Liver (tissue), 9 donors: ENCODE measurements around the gene KCND2. TPM values are rescaled to one million over a fixed set of nuclear protein-coding genes. Genes with fewer than 3 reads are reported as not detected.

ENCODE experiments used
- DNase-seq: peaks from one replicate; pipeline ENCODE4 v3.0.0-alpha.2; 2017; ENCODE audit warnings: low spot score
- H3K27ac ChIP-seq, 2 donors: one replicate each; pipeline ENCODE4 v1.7.0; 2013; ENCODE audit warnings: inconsistent platforms in 2 of 2, low read length in 2 of 2, control low read depth in 1 of 2, low read depth in 1 of 2, mild to moderate bottlenecking in 1 of 2
- H3K27me3 ChIP-seq, 4 donors: one replicate each; pipeline versions ENCODE4 v1.6.1 to v1.7.0; 2013; ENCODE audit warnings: low read length in 3 of 4, inconsistent platforms in 1 of 4, mild to moderate bottlenecking in 1 of 4, moderate library complexity in 1 of 4; ENCODE audit not compliant: control insufficient read depth in 4 of 4, insufficient read depth in 4 of 4
- H3K36me3 ChIP-seq, 4 donors: one replicate each; pipeline versions ENCODE4 v1.6.1 to v1.7.0; 2013; ENCODE audit warnings: low read length in 3 of 4, mild to moderate bottlenecking in 3 of 4, low read depth in 1 of 4, moderate library complexity in 1 of 4; ENCODE audit not compliant: control insufficient read depth in 4 of 4, insufficient read depth in 3 of 4
- H3K4me1 ChIP-seq, 4 donors: one replicate each; pipeline versions ENCODE4 v1.6.1 to v1.7.0; 2013; ENCODE audit warnings: low read length in 3 of 4, mild to moderate bottlenecking in 3 of 4, moderate library complexity in 1 of 4; ENCODE audit not compliant: control insufficient read depth in 4 of 4, insufficient read depth in 4 of 4
- H3K4me3 ChIP-seq, 3 donors: one replicate each; pipeline versions ENCODE4 v1.6.1 to v1.7.0; 2013; ENCODE audit warnings: low read length in 3 of 3, control low read depth in 1 of 3, low read depth in 1 of 3, mild to moderate bottlenecking in 1 of 3
- H3K9ac ChIP-seq, 2 donors: one replicate each; pipeline ENCODE4 v1.7.0; 2013; ENCODE audit warnings: low read length in 2 of 2, mild to moderate bottlenecking in 2 of 2, moderate library complexity in 2 of 2, control low read depth in 1 of 2, low read depth in 1 of 2
- H3K9me3 ChIP-seq, 4 donors: one replicate each; pipeline versions ENCODE4 v1.6.1 to v1.7.0; 2013; ENCODE audit warnings: low read length in 3 of 4; ENCODE audit not compliant: control insufficient read depth in 4 of 4
- ATF3 ChIP-seq: IDR thresholded peaks from 2 replicates; pipeline ENCODE4 v1.6.1; 2016; ENCODE audit warnings: antibody characterized with exemption
- CTCF ChIP-seq: fragments of 150-350 bp; IDR thresholded peaks from 2 replicates; pipeline ENCODE4 v1.5.1; 2017; ENCODE audit warnings: improper control_type of control experiment, low read depth, low read length; ENCODE audit not compliant: missing input control
- EGR1 ChIP-seq, 2 donors: IDR thresholded peaks; 2 replicates each; pipeline ENCODE4 v1.6.1; 2016 to 2018; ENCODE audit warnings: antibody characterized with exemption in 2 of 2, low read depth in 2 of 2
- FOXA1 ChIP-seq: IDR thresholded peaks from 2 replicates; pipeline ENCODE4 v1.6.1; 2016; ENCODE audit warnings: antibody characterized with exemption
- FOXA2 ChIP-seq: IDR thresholded peaks from 2 replicates; pipeline ENCODE4 v1.6.1; 2016; ENCODE audit warnings: antibody characterized with exemption
- GABPA ChIP-seq, 2 donors: IDR thresholded peaks in 1 of 2; conservative IDR thresholded peaks in 1 of 2; 2 replicates each; pipeline ENCODE4 v1.6.1; 2016; ENCODE audit warnings: antibody characterized with exemption in 2 of 2, mild to moderate bottlenecking in 1 of 2, moderate library complexity in 1 of 2
- HNF4A ChIP-seq, 2 donors: conservative IDR thresholded peaks; 2 replicates each; pipeline ENCODE4 v1.6.1; 2016; ENCODE audit warnings: antibody characterized with exemption in 2 of 2, mild to moderate bottlenecking in 2 of 2
- HNF4G ChIP-seq: IDR thresholded peaks from 2 replicates; pipeline ENCODE4 v1.6.1; 2016; ENCODE audit warnings: antibody characterized with exemption
- JUND ChIP-seq, 2 donors: IDR thresholded peaks; 2 replicates each; pipeline ENCODE4 v1.6.1; 2016; ENCODE audit warnings: antibody characterized with exemption in 2 of 2
- MAX ChIP-seq: IDR thresholded peaks from 2 replicates; pipeline ENCODE4 v1.6.1; 2016; ENCODE audit warnings: antibody characterized with exemption
- NR2F2 ChIP-seq: IDR thresholded peaks from 2 replicates; pipeline ENCODE4 v1.6.1; 2016; ENCODE audit warnings: antibody characterized with exemption
- RAD21 ChIP-seq, 2 donors: IDR thresholded peaks; 2 replicates each; pipeline ENCODE4 v1.6.1; 2016; ENCODE audit warnings: antibody characterized with exemption in 2 of 2, mild to moderate bottlenecking in 2 of 2
- REST ChIP-seq: IDR thresholded peaks from 2 replicates; pipeline ENCODE4 v1.6.1; 2016; ENCODE audit warnings: antibody characterized with exemption, mild to moderate bottlenecking
- RXRA ChIP-seq, 2 donors: IDR thresholded peaks; 2 replicates each; pipeline ENCODE4 v1.6.1; 2017 to 2018; ENCODE audit warnings: antibody characterized with exemption in 2 of 2, mild to moderate bottlenecking in 1 of 2
- SP1 ChIP-seq: IDR thresholded peaks from 2 replicates; pipeline ENCODE4 v1.6.1; 2018; ENCODE audit warnings: antibody characterized with exemption, mild to moderate bottlenecking
- TAF1 ChIP-seq: conservative IDR thresholded peaks from 2 replicates; pipeline ENCODE4 v1.6.1; 2016; ENCODE audit warnings: antibody characterized with exemption, mild to moderate bottlenecking
- ZBTB33 ChIP-seq: IDR thresholded peaks from 2 replicates; pipeline ENCODE4 v1.6.1; 2016; ENCODE audit warnings: antibody characterized with exemption
- polyA plus RNA-seq, 2 donors: library from polyadenylated mRNA; stranded (reverse) in 1 of 2; unstranded in 1 of 2; fragments of 200-250 nt in 1 of 2; fragments of >200 nt in 1 of 2; fragmentation: Nextera tagmentation in 1 of 2; extraction: Ambion mirVana in 1 of 2; gene quantifications; one replicate each; pipeline versions ENCODE4 v1.2.1 to v1.2.3, GENCODE V29; 2013 to 2015
- total RNA-seq, 2 donors: library from RNA; depleted of rRNA; stranded (reverse); fragments of >200 nt; gene quantifications; one replicate each; pipeline ENCODE4 v1.2.3, GENCODE V29; 2014
- donor health status: healthy.
- donor health status: healthy.
- donor health status: healthy.
- donor health status: healthy.
- donor health status: healthy.

The KCND2 gene
- total and polyA plus RNA-seq, 4 donors = 0.02 to 0.22 (median 0.07) TPM

- TF ChIP-seq MAX (no peak), RXRA (IDR thresholded peaks at IDR 0.05) (no peak), ZBTB33 (no peak), SP1 (no peak)
These were observed 355.3 kb downstream of the KCND2 start (continued) for GRCh38 chr7:120628251-120628650.

- no peaks in the 10 kb centered on the region for H3K4me1 ChIP-seq
- H3K4me3 ChIP-seq = no peak overlapping the region
- H3K27me3 ChIP-seq = no peaks in the 10 kb centered on the region
- no peak for DNase-seq
- TF ChIP-seq MAX (no peak), FOXA1 (no peak), GABPA (IDR thresholded peaks at IDR 0.05 in 1 of 2, conservative IDR thresholded peaks at IDR 0.05 in 1 of 2) (no peak), ZBTB33 (no peak), HNF4A (conservative IDR thresholded peaks at IDR 0.05) (no peak), RAD21 (IDR thresholded peaks at IDR 0.05) (no peak), RXRA (IDR thresholded peaks at IDR 0.05) (no peak), ATF3 (no peak), EGR1 (IDR thresholded peaks at IDR 0.05; ENCODE audit: low read depth in 2 of 2) (no peak), REST (no peak), FOXA2 (no peak), JUND (IDR thresholded peaks at IDR 0.05) (no peak), SP1 (no peak), NR2F2 (no peak), TAF1 (no peak), CTCF (no peak), HNF4G (no peak)
- no peak overlapping the region for H3K27ac ChIP-seq
- no peaks in the 10 kb centered on the region for H3K9me3 ChIP-seq
- H3K9ac ChIP-seq = no peak overlapping the region
- no peaks in the 10 kb centered on the region for H3K36me3 ChIP-seq
These were observed 366.9 kb downstream of the KCND2 start for GRCh38 chr7:120639884-120640283.
